DOHH2 (cell line): ENCODE results near the gene NHSL2.

Experiments used
- H3F3A ChIP-seq: fragments of 200-600 bp; sonication (generic), shearing (Covaris generic); 2 replicates; pipeline ENCODE4 v1.6.0; 2016; ENCODE audit warnings: antibody characterized with exemption, mild to moderate bottlenecking; ENCODE audit not compliant: control insufficient read depth, insufficient read depth
- H3K27ac ChIP-seq: fragments of 200-600 bp; sonication (generic); 2 replicates; pipeline ENCODE4 v1.5.1; 2014; ENCODE audit warnings: low read depth, mild to moderate bottlenecking, low read length, moderate library complexity
- H3K27me3 ChIP-seq: fragments of 200-600 bp; sonication (generic); 2 replicates; pipeline ENCODE4 v1.6.1; 2014; ENCODE audit warnings: mild to moderate bottlenecking, low read length, mixed read lengths; ENCODE audit not compliant: control insufficient read depth
- H3K36me3 ChIP-seq: fragments of 200-600 bp; sonication (generic); 2 replicates; pipeline ENCODE4 v1.6.1; 2014; ENCODE audit warnings: mild to moderate bottlenecking, low read length, moderate library complexity, mixed read lengths; ENCODE audit not compliant: control insufficient read depth
- H3K4me1 ChIP-seq: fragments of 200-600 bp; sonication (generic); 2 replicates; pipeline ENCODE4 v1.6.1; 2014; ENCODE audit warnings: mild to moderate bottlenecking, low read length, mixed read lengths; ENCODE audit not compliant: control insufficient read depth
- H3K4me2 ChIP-seq: fragments of 200-600 bp; sonication (generic); 2 replicates; pipeline ENCODE4 v1.6.0; 2014; ENCODE audit warnings: mild to moderate bottlenecking, low read length, moderate library complexity
- H3K4me3 ChIP-seq: fragments of 200-600 bp; sonication (generic); 2 replicates; pipeline ENCODE4 v1.5.1; 2014; ENCODE audit warnings: mild to moderate bottlenecking, low read length, mixed read lengths
- H3K79me2 ChIP-seq: fragments of 200-600 bp; sonication (generic); 2 replicates; pipeline ENCODE4 v1.6.1; 2014; ENCODE audit warnings: mild to moderate bottlenecking, low read length, mixed read lengths; ENCODE audit not compliant: control insufficient read depth
- H3K9me2 ChIP-seq: fragments of 200-600 bp; sonication (generic); replicated peaks from 2 replicates; pipeline ENCODE4 v1.6.1; 2014; ENCODE audit warnings: mild to moderate bottlenecking, low read length, mixed read lengths; ENCODE audit not compliant: control insufficient read depth
- H3K9me3 ChIP-seq: fragments of 200-600 bp; sonication (generic); 2 replicates; pipeline ENCODE4 v1.6.1; 2014; ENCODE audit warnings: antibody characterized with exemption, low read length, mixed read lengths; ENCODE audit not compliant: control insufficient read depth, insufficient read depth
- H4K20me1 ChIP-seq: fragments of 200-600 bp; sonication (generic); 2 replicates; pipeline ENCODE4 v1.6.0; 2014; ENCODE audit warnings: low read depth, mild to moderate bottlenecking, antibody characterized with exemption, low read length, moderate library complexity; ENCODE audit not compliant: control insufficient read depth, insufficient read depth
- CTCF ChIP-seq: fragments of 200-600 bp; sonication (generic); IDR thresholded peaks from one replicate; pipeline ENCODE4 v1.5.1; 2014; ENCODE audit warnings: antibody characterized with exemption, mild to moderate bottlenecking, low read depth, low read length; ENCODE audit not compliant: poor library complexity, severe bottlenecking
- EZH2phosphoT487 ChIP-seq: fragments of 200-600 bp; sonication (generic); IDR thresholded peaks from 2 replicates; pipeline ENCODE4 v1.6.1; 2017; ENCODE audit warnings: borderline replicate concordance, mild to moderate bottlenecking, antibody characterized with exemption, low read length, moderate library complexity, mixed read lengths

Gene NHSL2

GRCh38 chrX:72001471-72001870, 90.8 kb downstream of the NHSL2 start:
- H3K27me3 ChIP-seq: no peaks in the 10 kb centered on the region
- TF ChIP-seq EZH2phosphoT487 (no peak), CTCF (no peak)
- H3K9me3 ChIP-seq: no peaks in the 10 kb centered on the region
- no peaks in the 10 kb centered on the region for H3K4me1 ChIP-seq
- H3K9me2 ChIP-seq: no peaks in the 10 kb centered on the region
- H3K79me2 ChIP-seq: no peaks in the 10 kb centered on the region
- H3K4me3 ChIP-seq: no peak overlapping the region
- no peak overlapping the region for H3K27ac ChIP-seq
- H3F3A ChIP-seq: no peaks in the 10 kb centered on the region
- no peaks in the 10 kb centered on the region for H3K36me3 ChIP-seq
- no peak overlapping the region for H3K4me2 ChIP-seq
- H4K20me1 ChIP-seq: no peaks in the 10 kb centered on the region

GRCh38 chrX:72001906-72002305, 91.3 kb downstream of the NHSL2 start:
- Histone ChIP-seq H3K4me3 (no peak overlapping the region), H3K4me2 (no peak overlapping the region)

GRCh38 chrX:72002875-72003274, 92.2 kb downstream of the NHSL2 start:
- no peak for TF ChIP-seq CTCF
- no peak for TF ChIP-seq EZH2phosphoT487
- Histone ChIP-seq H3K4me1 (no peaks in the 10 kb centered on the region), H3K27ac (no peak overlapping the region), H3K4me2 (no peak overlapping the region), H3K9me2 (no peaks in the 10 kb centered on the region), H3K36me3 (no peaks in the 10 kb centered on the region), H3K9me3 (no peaks in the 10 kb centered on the region), H3K79me2 (no peaks in the 10 kb centered on the region), H3K4me3 (no peak overlapping the region), H3K27me3 (no peaks in the 10 kb centered on the region), H3F3A (no peaks in the 10 kb centered on the region), H4K20me1 (no peaks in the 10 kb centered on the region)

More at GRCh38 chrX:72001906-72002305, 91.3 kb downstream of the NHSL2 start:
- H3F3A ChIP-seq: no peaks in the 10 kb centered on the region
- H3K27me3 ChIP-seq: no peaks in the 10 kb centered on the region
- H4K20me1 ChIP-seq: no peaks in the 10 kb centered on the region
- no peaks in the 10 kb centered on the region for H3K36me3 ChIP-seq
- TF ChIP-seq CTCF: no peak
- TF ChIP-seq EZH2phosphoT487: no peak
- H3K9me3 ChIP-seq: no peaks in the 10 kb centered on the region
- H3K79me2 ChIP-seq: no peaks in the 10 kb centered on the region
- no peak overlapping the region for H3K27ac ChIP-seq
- H3K4me1 ChIP-seq: no peaks in the 10 kb centered on the region
- no peaks in the 10 kb centered on the region for H3K9me2 ChIP-seq
